ENCODE data around the gene TSBP1. TPM values are rescaled to one million over a fixed set of nuclear protein-coding genes. Genes with fewer than 3 reads are reported as not detected.

Gene TSBP1
- total and polyA plus RNA-seq, 9 of the 15 experiments (the other 6 are each of a cell fraction or from before 2014, with no cell fraction given) = not detected

DNA sequence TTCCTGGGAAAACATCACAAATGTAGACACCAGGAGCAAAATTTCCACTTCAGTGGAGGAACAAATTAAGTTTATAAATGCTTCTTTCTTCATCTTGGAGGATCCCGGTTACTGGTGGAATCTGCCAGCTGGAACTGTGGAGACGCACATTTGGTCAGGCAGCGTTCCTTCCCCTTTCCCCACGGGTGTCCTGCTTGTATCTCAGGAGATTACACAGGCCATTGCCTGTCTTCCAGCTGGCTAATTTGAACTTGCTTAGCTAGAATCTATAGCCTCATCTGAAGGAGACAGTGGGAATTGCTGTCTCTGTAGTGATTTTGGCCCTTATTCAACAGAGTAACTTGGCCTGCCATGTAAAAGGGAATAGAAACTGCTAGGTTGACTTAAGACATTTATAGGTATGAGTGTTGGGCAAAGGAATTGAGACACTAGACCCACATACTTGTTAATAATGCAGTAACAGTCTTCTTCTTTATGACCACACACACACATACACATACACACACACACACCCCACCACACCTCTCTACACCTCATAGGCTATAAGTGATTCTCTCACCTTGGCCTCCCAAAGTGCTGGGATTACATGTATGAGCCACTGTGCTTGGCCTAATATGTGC lies 34.4 kb downstream of the TSBP1 start:
- in situ Hi-C loops (cut with MboI) (no loop called here), intact Hi-C loops (cut with micrococcal nuclease) (no loop called here)
- ChIA-PET POLR2A (no interaction called here), CTCF (ENCODE audit: low intra/inter-chr PET ratio) (no interaction called here)
- Histone ChIP-seq H3K36me3 (ENCODE audit: control insufficient read depth, insufficient read depth, low read length) (no peaks in the 10 kb centered on the region), H3K27me3 (ENCODE audit: control insufficient read depth in 2 of 2, insufficient read depth in 2 of 2, low read length in 2 of 2) (peaks cover 14 to 15% of the 10 kb centered on the region in 2 experiments; a peak in 4 of 5 replicates), H2AFZ (ENCODE audit: low read depth, low read length) (no peak overlapping the region), H3K9ac (ENCODE audit: insufficient read depth in 1 of 2, low read depth in 2 of 2, low read length in 2 of 2) (no peak overlapping the region), H4K20me1 (replicated peaks; ENCODE audit: control insufficient read depth, insufficient read depth, low read length) (no peaks in the 10 kb centered on the region), H3K27ac (ENCODE audit: extremely low read depth, low read depth, low read length) (no peak overlapping the region), H3K4me2 (ENCODE audit: insufficient read depth, low read length) (no peak overlapping the region), H3K4me3 (no peak overlapping the region), H3K79me2 (ENCODE audit: control insufficient read depth, insufficient read depth, low read length) (no peaks in the 10 kb centered on the region), H3K9me1 (ENCODE audit: control insufficient read depth, insufficient read depth, low read length) (no peaks in the 10 kb centered on the region), H3K9me3 (replicated peaks; ENCODE audit: control insufficient read depth, insufficient read depth, low read depth, low read length) (no peaks in the 10 kb centered on the region), H3K4me1 (replicated peaks in 1 of 2; ENCODE audit: control insufficient read depth in 2 of 2, insufficient read depth in 2 of 2, low read length in 2 of 2) (no peaks in the 10 kb centered on the region)
- ATAC-seq (no peak), DNase-seq (ENCODE audit: extremely low read depth in 1 of 4, low spot score in 3 of 4) (no peak), FAIRE-seq (no peak)
- 2% methylated on average over 4 of the region's 4 CpGs for WGBS (ENCODE audit: insufficient coverage, low coverage, missing lambda C conversion rate)
- no TSS peak for BruUV-seq (replicated peaks)
- TF ChIP-seq, protein P1, sequence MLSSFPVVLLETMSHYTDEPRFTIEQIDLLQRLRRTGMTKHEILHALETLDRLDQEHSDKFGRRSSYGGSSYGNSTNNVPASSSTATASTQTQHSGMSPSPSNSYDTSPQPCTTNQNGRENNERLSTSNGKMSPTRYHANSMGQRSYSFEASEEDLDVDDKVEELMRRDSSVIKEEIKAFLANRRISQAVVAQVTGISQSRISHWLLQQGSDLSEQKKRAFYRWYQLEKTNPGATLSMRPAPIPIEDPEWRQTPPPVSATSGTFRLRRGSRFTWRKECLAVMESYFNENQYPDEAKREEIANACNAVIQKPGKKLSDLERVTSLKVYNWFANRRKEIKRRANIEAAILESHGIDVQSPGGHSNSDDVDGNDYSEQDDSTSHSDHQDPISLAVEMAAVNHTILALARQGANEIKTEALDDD (IDR thresholded peaks at IDR 0.05) = no peak
- TF ChIP-seq ZSCAN32 (CRISPR knock-in tag; IDR thresholded peaks at IDR 0.05) (no peak), MAFK (IDR thresholded peaks at IDR 0.05; ENCODE audit: low read length) (no peak), CBX5 (IDR thresholded peaks at IDR 0.05; ENCODE audit: borderline replicate concordance, low read depth) (no peak), HIVEP1 (CRISPR knock-in tag; IDR thresholded peaks at IDR 0.05) (no peak), ASH1L (IDR thresholded peaks at IDR 0.05; ENCODE audit: borderline replicate concordance, low read depth, partially characterized antibody) (no peak), ZHX1 (conservative IDR thresholded peaks at IDR 0.05; ENCODE audit: low read length) (no peak), TBP (optimal IDR thresholded peaks at IDR 0.05; ENCODE audit: low read depth, low read length) (no peak), U2AF1 (optimal IDR thresholded peaks at IDR 0.05; ENCODE audit: low read depth, low read length) (no peak), STAT6 (CRISPR knock-in tag; IDR thresholded peaks at IDR 0.05) (no peak), ZNF449 (CRISPR knock-in tag; IDR thresholded peaks at IDR 0.05) (no peak), FIP1L1 (IDR thresholded peaks at IDR 0.05; ENCODE audit: low read depth, low read length, poor library complexity, severe bottlenecking) (no peak)
- TF ChIP-seq, protein P2, sequence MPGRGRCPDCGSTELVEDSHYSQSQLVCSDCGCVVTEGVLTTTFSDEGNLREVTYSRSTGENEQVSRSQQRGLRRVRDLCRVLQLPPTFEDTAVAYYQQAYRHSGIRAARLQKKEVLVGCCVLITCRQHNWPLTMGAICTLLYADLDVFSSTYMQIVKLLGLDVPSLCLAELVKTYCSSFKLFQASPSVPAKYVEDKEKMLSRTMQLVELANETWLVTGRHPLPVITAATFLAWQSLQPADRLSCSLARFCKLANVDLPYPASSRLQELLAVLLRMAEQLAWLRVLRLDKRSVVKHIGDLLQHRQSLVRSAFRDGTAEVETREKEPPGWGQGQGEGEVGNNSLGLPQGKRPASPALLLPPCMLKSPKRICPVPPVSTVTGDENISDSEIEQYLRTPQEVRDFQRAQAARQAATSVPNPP (IDR thresholded peaks at IDR 0.05; ENCODE audit: borderline replicate concordance, insufficient read depth, insufficient read length) = no peak

All from K562 (cell line).